Coronary artery (tissue), 2 donors: ENCODE data around the gene C3orf52.

Experiments used
- DNase-seq: peaks from one replicate; pipeline ENCODE4 v3.0.0-alpha.2; 2017; ENCODE audit warnings: low spot score
- H3K27ac ChIP-seq, 2 donors: fragments of 200-600 bp; sonication (generic); one replicate each; pipeline ENCODE4 v1.5.1; 2016 to 2019
- H3K4me3 ChIP-seq: fragments of 200-600 bp; sonication (generic); 2 replicates; pipeline ENCODE4 v1.5.1; 2016; ENCODE audit warnings: mild to moderate bottlenecking, moderate library complexity
- CTCF ChIP-seq: fragments of 200-600 bp; sonication (generic); IDR thresholded peaks from one replicate; pipeline ENCODE4 v1.5.1; 2019; ENCODE audit warnings: antibody characterized with exemption

The C3orf52 gene

DNA sequence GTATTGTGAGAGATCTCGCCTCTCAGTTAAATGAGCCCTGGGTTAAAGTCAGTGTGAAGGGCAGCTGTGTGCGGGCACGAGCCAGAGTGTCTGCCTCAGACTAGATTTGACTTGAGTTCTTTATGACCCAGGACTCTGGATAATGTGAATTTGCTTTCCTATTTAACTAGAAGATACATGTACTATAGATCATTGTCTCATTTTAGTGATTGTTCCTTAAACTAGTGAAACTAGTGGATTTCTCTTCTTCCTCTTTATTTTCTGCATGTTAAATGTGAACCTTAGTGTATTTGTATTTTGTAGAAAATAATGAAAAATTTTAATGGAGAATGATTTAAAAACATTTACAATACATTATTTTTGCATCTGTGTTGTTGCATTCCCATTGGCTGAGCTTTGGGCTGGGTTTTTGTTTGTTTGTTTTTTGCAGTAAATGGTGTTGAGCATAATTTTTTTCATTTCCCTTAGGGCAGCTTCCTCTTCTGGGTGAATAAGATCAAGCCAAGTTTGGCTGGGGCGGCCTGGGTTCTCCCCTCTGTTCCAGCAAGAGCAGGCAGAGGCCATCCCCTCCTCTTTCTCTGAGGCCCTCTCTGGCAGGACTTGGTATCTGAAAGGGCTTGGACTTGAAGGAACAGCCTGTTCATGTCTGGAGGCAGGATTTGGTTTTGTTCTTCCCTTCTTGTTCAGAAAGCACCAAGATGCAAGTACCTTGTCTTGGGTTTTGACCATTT is 31.8 kb downstream of the C3orf52 start:
- no peak for DNase-seq
- Histone ChIP-seq H3K4me3 (no peak overlapping the region), H3K27ac (no peak overlapping the region)
- TF ChIP-seq CTCF = no peak

- TF ChIP-seq CTCF = no peak
- H3K27ac ChIP-seq = no peak overlapping the region
Observed at GRCh38 chr3:112119962-112120836, 34.0 kb downstream of the C3orf52 start.

GRCh38 chr3:112121577-112122547 is 35.7 kb downstream of the C3orf52 start:
- Histone ChIP-seq H3K27ac (no peak overlapping the region), H3K4me3 (no peak overlapping the region)
- DNase-seq = no peak
- no peak for TF ChIP-seq CTCF

More at GRCh38 chr3:112119962-112120836, 34.0 kb downstream of the C3orf52 start:
- DNase-seq = no peak
- H3K4me3 ChIP-seq = no peak overlapping the region

GRCh38 chr3:112122870-112123269 is 36.7 kb downstream of the C3orf52 start:
- TF ChIP-seq CTCF = no peak
- no peak for DNase-seq
- Histone ChIP-seq H3K4me3 (no peak overlapping the region), H3K27ac (no peak overlapping the region)

GRCh38 chr3:112123548-112123947 is 37.4 kb downstream of the C3orf52 start:
- TF ChIP-seq CTCF = no peak
- DNase-seq = no peak

GRCh38 chr3:112124907-112125607 is 38.9 kb downstream of the C3orf52 start:
- Histone ChIP-seq H3K27ac (no peak overlapping the region), H3K4me3 (no peak overlapping the region)
- DNase-seq = no peak
- no peak for TF ChIP-seq CTCF

More at GRCh38 chr3:112123548-112123947, 37.4 kb downstream of the C3orf52 start:
- H3K27ac ChIP-seq = no peak overlapping the region
- no peak overlapping the region for H3K4me3 ChIP-seq
